ENCODE results near the gene SBK2. TPM values are rescaled to one million over a fixed set of nuclear protein-coding genes. Genes with fewer than 3 reads are reported as not detected.

SBK2 gene
- total RNA-seq, 4 donors from 2014 or later: not detected

GRCh38 chr19:55482156-55482961, 54.6 kb downstream of the SBK2 start:
- H3K27ac ChIP-seq: no peak overlapping the region
- DNase-seq: no peak
- peaks cover 46 to 65% of the 10 kb centered on the region in 2 donors for H3K4me1 ChIP-seq
- intact Hi-C loops (cut with DNase I): no loop called here
- TF ChIP-seq CTCF (IDR thresholded peaks at IDR 0.05): no peak
- TF ChIP-seq POLR2A (IDR thresholded peaks at IDR 0.05): no peak
- no peaks in the 10 kb centered on the region for H3K27me3 ChIP-seq
- H3K36me3 ChIP-seq: peaks cover 0 to 18% of the 10 kb centered on the region in 2 donors
- H3K9me3 ChIP-seq: no peaks in the 10 kb centered on the region
- no peak overlapping the region for H3K4me3 ChIP-seq (replicated peaks in 1 of 3)
- 94 to 97% methylated on average over 18 to 29 of the region's 83 CpGs for WGBS, 2 donors

- peaks cover 0 to 18% of the 10 kb centered on the region in 2 donors for H3K36me3 ChIP-seq
- no peak overlapping the region for H3K27ac ChIP-seq
- TF ChIP-seq POLR2A (IDR thresholded peaks at IDR 0.05): no peak
- TF ChIP-seq CTCF (IDR thresholded peaks at IDR 0.05): no peak
- H3K27me3 ChIP-seq: no peaks in the 10 kb centered on the region
- intact Hi-C loops (cut with DNase I): no loop called here
- no peak for DNase-seq
- no peak overlapping the region for H3K4me3 ChIP-seq (replicated peaks in 1 of 3)
- WGBS, 2 donors: 79 to 81% methylated on average over 16 to 22 of the region's 40 CpGs
- no peaks in the 10 kb centered on the region for H3K9me3 ChIP-seq
- peaks cover 42 to 61% of the 10 kb centered on the region in 2 donors for H3K4me1 ChIP-seq
These were observed 55.2 kb downstream of the SBK2 start for GRCh38 chr19:55481794-55482155.

GRCh38 chr19:55481148-55481793, 55.7 kb downstream of the SBK2 start:
- H3K36me3 ChIP-seq: peaks cover 0 to 18% of the 10 kb centered on the region in 2 donors
- no peak for DNase-seq
- TF ChIP-seq POLR2A (IDR thresholded peaks at IDR 0.05): no peak
- TF ChIP-seq CTCF (IDR thresholded peaks at IDR 0.05): no peak
- no peak overlapping the region for H3K4me3 ChIP-seq (replicated peaks in 1 of 3)
- intact Hi-C loops (cut with DNase I): no loop called here
- H3K9me3 ChIP-seq: no peaks in the 10 kb centered on the region
- no peaks in the 10 kb centered on the region for H3K27me3 ChIP-seq
- peaks cover 38 to 56% of the 10 kb centered on the region in 2 donors for H3K4me1 ChIP-seq
- peak overlapping the region in 1 of 3 donors; percentile 2 for H3K27ac ChIP-seq
- WGBS, 2 donors: 93 to 95% methylated on average over 38 to 39 of the region's 52 CpGs

- Histone ChIP-seq H3K4me3 (replicated peaks in 1 of 3) (no peak overlapping the region), H3K4me1 (peaks cover 40 to 55% of the 10 kb centered on the region in 2 donors), H3K27me3 (no peaks in the 10 kb centered on the region), H3K27ac (peak overlapping the region; percentile 74 to 82 (median 78)), H3K36me3 (peaks cover 0 to 18% of the 10 kb centered on the region in 2 donors), H3K9me3 (no peaks in the 10 kb centered on the region)
- intact Hi-C loops (cut with DNase I): no loop called here
- TF ChIP-seq POLR2A (IDR thresholded peaks at IDR 0.05) (peak in 1 of 2 donors; percentile 29), CTCF (IDR thresholded peaks at IDR 0.05) (peak in 1 of 6 experiments; percentile 26)
- DNase-seq: peak; percentile 91
- WGBS, 2 donors: 37 to 55% methylated on average over 13 to 14 of the region's 15 CpGs
These were observed 57.3 kb downstream of the SBK2 start for GRCh38 chr19:55479451-55480230.
